GM23338 (cell line): ENCODE data around the gene ITGA1. TPM values are rescaled to one million over a fixed set of nuclear protein-coding genes. Genes with fewer than 3 reads are reported as not detected.

ENCODE experiments used
- ATAC-seq: fragments of 200-7000 bp; cut with Tn5 transposase; 3 replicates; pipeline ENCODE4 v1.9.1; 2020
- DNase-seq: peaks from one replicate; pipeline ENCODE4 v3.0.0-alpha.2; 2015; ENCODE audit warnings: low spot score
- H2AFZ ChIP-seq: fragments of 200-600 bp; sonication (generic); 2 replicates; pipeline ENCODE4 v1.8.0; 2016; ENCODE audit warnings: antibody characterized with exemption, mild to moderate bottlenecking, moderate library complexity
- H3F3A ChIP-seq: fragments of 200-600 bp; sonication (generic); replicated peaks from 2 replicates; pipeline ENCODE4 v1.8.0; 2017; ENCODE audit warnings: antibody characterized with exemption, mixed run types, low read depth
- H3K27ac ChIP-seq: fragments of 200-600 bp; sonication (generic); 2 replicates; pipeline ENCODE4 v1.6.1; 2016; ENCODE audit warnings: low read depth
- H3K27me3 ChIP-seq: fragments of 200-600 bp; sonication (generic); 2 replicates; pipeline ENCODE4 v1.8.0; 2016; ENCODE audit warnings: mild to moderate bottlenecking, mixed run types, moderate library complexity; ENCODE audit not compliant: insufficient read depth
- H3K36me3 ChIP-seq: fragments of 200-600 bp; sonication (generic); 2 replicates; pipeline ENCODE4 v1.8.0; 2016; ENCODE audit warnings: mild to moderate bottlenecking; ENCODE audit not compliant: insufficient read depth
- H3K4me1 ChIP-seq: fragments of 200-600 bp; sonication (generic); 2 replicates; pipeline ENCODE4 v1.8.0; 2016; ENCODE audit warnings: mild to moderate bottlenecking, moderate library complexity; ENCODE audit not compliant: insufficient read depth
- H3K4me2 ChIP-seq: fragments of 200-600 bp; sonication (generic); 2 replicates; pipeline ENCODE4 v1.7.1; 2017; ENCODE audit warnings: mixed run types
- H3K4me3 ChIP-seq: fragments of 200-600 bp; sonication (generic); 2 replicates; pipeline ENCODE4 v1.6.1; 2016; ENCODE audit warnings: mixed run types
- H3K79me2 ChIP-seq: fragments of 200-600 bp; sonication (generic); replicated peaks from 2 replicates; pipeline ENCODE4 v1.8.0; 2017; ENCODE audit warnings: mild to moderate bottlenecking; ENCODE audit not compliant: insufficient read depth
- H3K9me2 ChIP-seq: fragments of 200-600 bp; sonication (generic); 2 replicates; pipeline ENCODE4 v1.8.0; 2017; ENCODE audit not compliant: insufficient read depth
- H4K20me1 ChIP-seq: fragments of 200-600 bp; sonication (generic); replicated peaks from 2 replicates; pipeline ENCODE4 v1.8.0; 2017; ENCODE audit warnings: mild to moderate bottlenecking; ENCODE audit not compliant: insufficient read depth
- H3K27ac Mint-ChIP-seq: 2 replicates; pipeline ENCODE4 v1.8.0; 2020; ENCODE audit warnings: inconsistent platforms, mild to moderate bottlenecking, moderate library complexity, mixed read lengths
- H3K27me3 Mint-ChIP-seq: 3 replicates; pipeline ENCODE4 v1.8.0; 2022; ENCODE audit warnings: low read depth, mild to moderate bottlenecking, moderate library complexity, mixed read lengths, inconsistent platforms; ENCODE audit not compliant: insufficient read depth, poor library complexity
- H3K36me3 Mint-ChIP-seq: 3 replicates; pipeline ENCODE4 v1.8.0; 2021; ENCODE audit warnings: low read depth, mild to moderate bottlenecking, inconsistent platforms, moderate library complexity, mixed read lengths
- H3K4me1 Mint-ChIP-seq: 3 replicates; pipeline ENCODE4 v1.8.0; 2020; ENCODE audit warnings: mild to moderate bottlenecking, inconsistent platforms, mixed read lengths
- H3K4me3 Mint-ChIP-seq: 3 replicates; pipeline ENCODE4 v1.8.0; 2021; ENCODE audit warnings: moderate library complexity, mild to moderate bottlenecking, inconsistent platforms, mixed read lengths
- H3K9me3 Mint-ChIP-seq: 3 replicates; pipeline ENCODE4 v1.8.0; 2020; ENCODE audit warnings: moderate library complexity, mild to moderate bottlenecking, inconsistent platforms, mixed read lengths
- CREB1 ChIP-seq: fragments of 250-450 bp; sonication (Bioruptor Pico); IDR thresholded peaks from 2 replicates; pipeline ENCODE4 v1.5.0; 2020; ENCODE audit warnings: low read depth, mild to moderate bottlenecking, moderate library complexity
- CTCF ChIP-seq, 2 experiments: fragments of 200-600 bp in 1 of 2; sonication (generic) in 1 of 2; conservative IDR thresholded peaks; 2 replicates each; pipeline versions ENCODE4 v1.5.1 to v1.6.1; 2016 to 2017; ENCODE audit warnings: antibody characterized with exemption in 2 of 2, low read depth in 2 of 2, mild to moderate bottlenecking in 2 of 2, moderate library complexity in 1 of 2
- ETS1 ChIP-seq: IDR thresholded peaks from 2 replicates; pipeline ENCODE4 v1.6.1; 2016; ENCODE audit warnings: antibody characterized with exemption
- EZH2 ChIP-seq: fragments of 200-600 bp; sonication (generic); IDR thresholded peaks from one replicate; pipeline ENCODE4 v1.8.0; 2017; ENCODE audit warnings: antibody characterized with exemption, mild to moderate bottlenecking, low read depth; ENCODE audit not compliant: unreplicated experiment
- EZH2phosphoT487 ChIP-seq: fragments of 200-600 bp; sonication (generic); IDR thresholded peaks from one replicate; pipeline ENCODE4 v1.8.1; 2018; ENCODE audit warnings: antibody characterized with exemption; ENCODE audit not compliant: unreplicated experiment
- JUNB ChIP-seq: IDR thresholded peaks from one replicate; pipeline ENCODE4 v1.6.1; 2016; ENCODE audit warnings: antibody characterized with exemption; ENCODE audit not compliant: unreplicated experiment
- NANOG ChIP-seq: IDR thresholded peaks from 2 replicates; pipeline ENCODE4 v1.6.1; 2016; ENCODE audit warnings: antibody characterized with exemption, borderline replicate concordance
- POLR2AphosphoS5 ChIP-seq: IDR thresholded peaks from 2 replicates; pipeline ENCODE4 v1.6.1; 2016; ENCODE audit warnings: antibody characterized with exemption, low read depth
- REST ChIP-seq: IDR thresholded peaks from one replicate; pipeline ENCODE4 v1.6.1; 2018; ENCODE audit warnings: antibody characterized with exemption; ENCODE audit not compliant: unreplicated experiment
- ZNF331 ChIP-seq: fragments of 250-450 bp; sonication (Bioruptor Pico); IDR thresholded peaks from 2 replicates; pipeline ENCODE4 v1.5.0; 2020; ENCODE audit warnings: low read depth, mild to moderate bottlenecking, moderate library complexity
- ZNF462 ChIP-seq: fragments of 250-450 bp; sonication (Bioruptor Pico); IDR thresholded peaks from 2 replicates; pipeline ENCODE4 v1.5.0; 2020; ENCODE audit warnings: mild to moderate bottlenecking, moderate library complexity
- polyA plus RNA-seq: library from polyadenylated mRNA; unstranded; fragments of >200 nt; fragmentation: Nextera tagmentation; extraction: Ambion mirVana; gene quantifications from 2 replicates; pipeline ENCODE4 v1.2.1, GENCODE V29; 2016
- total RNA-seq: library from RNA; depleted of rRNA; stranded (reverse); fragments of >200 nt; shearing (Covaris generic); gene quantifications from 2 replicates; pipeline ENCODE4 v1.2.3, GENCODE V29; 2014

ITGA1 gene
- total and polyA plus RNA-seq, 2 experiments from 2014 or later, result 1.8 to 4.9 TPM

GRCh38 chr5:52922384-52922783 lies 134.7 kb downstream of the ITGA1 start:
- H3K27me3 Mint-ChIP-seq, result no peaks in the 10 kb centered on the region
- ATAC-seq, result peak; percentile 87
- Histone ChIP-seq H3K36me3 (no peaks in the 10 kb centered on the region), H3K4me2 (no peak overlapping the region), H3K4me3 (no peak overlapping the region), H3K9me2 (no peaks in the 10 kb centered on the region), H3K79me2 (no peaks in the 10 kb centered on the region), H4K20me1 (no peaks in the 10 kb centered on the region), H3K27me3 (no peaks in the 10 kb centered on the region), H2AFZ (no peak overlapping the region), H3F3A (no peaks in the 10 kb centered on the region), H3K4me1 (no peaks in the 10 kb centered on the region), H3K27ac (no peak overlapping the region)
- no peak for TF ChIP-seq CTCF (conservative IDR thresholded peaks at IDR 0.05; ENCODE audit: low read depth in 2 of 2)
- no peak for TF ChIP-seq POLR2AphosphoS5
- no peak for TF ChIP-seq NANOG
- no peak for TF ChIP-seq REST
- TF ChIP-seq CREB1, result no peak
- no peak for TF ChIP-seq ETS1
- no peak for TF ChIP-seq ZNF331 (CRISPR knock-in tag)
- no peak for TF ChIP-seq EZH2
- TF ChIP-seq EZH2phosphoT487, result no peak
- no peak for TF ChIP-seq JUNB
- TF ChIP-seq ZNF462 (CRISPR knock-in tag), result no peak
- H3K27ac Mint-ChIP-seq, result no peak overlapping the region
- peak; percentile 54 for DNase-seq
- H3K4me3 Mint-ChIP-seq, result no peak overlapping the region
- H3K4me1 Mint-ChIP-seq, result peaks cover 7% of the 10 kb centered on the region; the same call in 2 of the 3 replicates
- no peaks in the 10 kb centered on the region for H3K9me3 Mint-ChIP-seq
- no peaks in the 10 kb centered on the region for H3K36me3 Mint-ChIP-seq
